HCT116 (cell line): ENCODE measurements around the gene ACADVL. TPM values are rescaled to one million over a fixed set of nuclear protein-coding genes. Genes with fewer than 3 reads are reported as not detected.

Experiments used
- ATAC-seq: fragments of 200-7000 bp; cut with Tn5 transposase; 2 replicates; pipeline ENCODE4 v1.9.1; 2020; ENCODE audit warnings: mild to moderate bottlenecking, moderate library complexity
- BruUV-seq: library from RNA; stranded (reverse); fragments of 400-500 nt; replicated peaks from 2 replicates; lab custom pipeline; 2021; lab: Mats Ljungman, UMichigan
- CTCF ChIA-PET: fragments of 300-600 bp; sonication (Branson Sonifier 250); formaldehyde crosslinking; loops from one replicate; lab custom pipeline; 2021; ENCODE audit warnings: antibody characterized with exemption; lab: Charles Lee
- POLR2A ChIA-PET: fragments of 300-600, 350-600 bp; sonication (Branson Sonifier 250); formaldehyde crosslinking; loops from one replicate; lab custom pipeline; 2021; ENCODE audit warnings: antibody characterized with exemption; lab: Charles Lee
- RAD21 ChIA-PET, 2 experiments: fragments of 300-600 bp; sonication (Branson Sonifier 250); formaldehyde crosslinking; loops; one replicate each; lab custom pipeline; 2023; ENCODE audit warnings: low total read pairs in 2 of 2; ENCODE audit not compliant: uncharacterized antibody in 2 of 2, unreplicated experiment in 2 of 2, low non-redundant PET in 1 of 2; lab: Charles Lee
- DNase-seq: peaks from one replicate; pipeline ENCODE4 v3.0.0-alpha.2; 2010; ENCODE audit warnings: low read depth, low spot score
- H2AFZ ChIP-seq: fragments of 200-600 bp; shearing (Covaris generic), sonication (generic); 2 replicates; pipeline ENCODE4 v1.6.1; 2017; ENCODE audit warnings: low read depth, mixed run types, mixed read lengths, antibody characterized with exemption, low read length; ENCODE audit not compliant: poor library complexity, severe bottlenecking
- H3K27ac ChIP-seq: 2 replicates; pipeline ENCODE4 v1.5.1; 2012; ENCODE audit warnings: low read depth, low read length
- H3K27me3 ChIP-seq: fragments of 200-600 bp; sonication (generic); 2 replicates; pipeline ENCODE4 v1.6.1; 2016; ENCODE audit warnings: mixed run types, low read length, mixed read lengths; ENCODE audit not compliant: insufficient read depth
- H3K36me3 ChIP-seq, 2 experiments: fragments of 200-500 bp in 1 of 2; fragments of 200-600 bp in 1 of 2; sonication (Bioruptor generic) in 1 of 2; sonication (generic) in 1 of 2; 2 replicates each; pipeline versions ENCODE4 v1.5.1 to v1.6.1; 2014 to 2016; ENCODE audit warnings: low read length in 2 of 2, inconsistent platforms in 1 of 2, mixed read lengths in 1 of 2, mixed run types in 1 of 2; ENCODE audit not compliant: insufficient read depth in 2 of 2, control insufficient read depth in 1 of 2
- H3K4me1 ChIP-seq, 2 experiments: fragments of 200-600 bp in 1 of 2; sonication (generic) in 1 of 2; 2 replicates each; pipeline versions ENCODE4 v1.5.1 to v1.6.1; 2012 to 2017; ENCODE audit warnings: low read length in 2 of 2, inconsistent platforms in 1 of 2, mild to moderate bottlenecking in 1 of 2, mixed read lengths in 1 of 2, mixed run types in 1 of 2, moderate library complexity in 1 of 2; ENCODE audit not compliant: insufficient read depth in 2 of 2, control insufficient read depth in 1 of 2
- H3K4me2 ChIP-seq: fragments of 200-600 bp; sonication (generic); 2 replicates; pipeline ENCODE4 v1.6.1; 2017; ENCODE audit warnings: mixed run types, low read length, mixed read lengths
- H3K4me3 ChIP-seq, 2 experiments: fragments of 200-600 bp in 1 of 2; sonication (generic) in 1 of 2; replicated peaks in 1 of 2; 2 replicates each; pipeline ENCODE4 v1.5.1; 2011 to 2016; ENCODE audit warnings: low read length in 2 of 2, control low read depth in 1 of 2, low read depth in 1 of 2, mild to moderate bottlenecking in 1 of 2, mixed read lengths in 1 of 2, mixed run types in 1 of 2
- H3K79me2 ChIP-seq: fragments of 200-600 bp; sonication (generic); 2 replicates; pipeline ENCODE4 v1.6.1; 2017; ENCODE audit warnings: mild to moderate bottlenecking, mixed run types, low read length, moderate library complexity, mixed read lengths; ENCODE audit not compliant: insufficient read depth
- H3K9ac ChIP-seq: fragments of 200-600 bp; sonication (generic); 2 replicates; pipeline ENCODE4 v1.6.1; 2016; ENCODE audit warnings: low read length, mixed read lengths
- H3K9me2 ChIP-seq: fragments of 200-600 bp; sonication (generic), shearing (Covaris generic); 2 replicates; pipeline ENCODE4 v1.6.1; 2017; ENCODE audit warnings: mixed run types, mild to moderate bottlenecking, moderate library complexity; ENCODE audit not compliant: insufficient read depth
- H3K9me3 ChIP-seq, 2 experiments: fragments of 200-500 bp in 1 of 2; fragments of 200-600 bp in 1 of 2; sonication (Bioruptor generic) in 1 of 2; sonication (generic) in 1 of 2; 2 replicates each; pipeline ENCODE4 v1.6.1; 2014 to 2017; ENCODE audit warnings: low read length in 2 of 2, mixed read lengths in 2 of 2, inconsistent platforms in 1 of 2, low read depth in 1 of 2, mild to moderate bottlenecking in 1 of 2, mixed run types in 1 of 2, moderate library complexity in 1 of 2; ENCODE audit not compliant: control insufficient read depth in 1 of 2, insufficient read depth in 1 of 2
- H4K20me1 ChIP-seq: fragments of 200-600 bp; sonication (generic), shearing (Covaris generic); 2 replicates; pipeline ENCODE4 v1.6.1; 2017; ENCODE audit warnings: mixed run types, mild to moderate bottlenecking, moderate library complexity; ENCODE audit not compliant: insufficient read depth
- EGR1 ChIP-seq: IDR thresholded peaks from 2 replicates; pipeline ENCODE4 v1.6.1; 2012; ENCODE audit warnings: low read depth
- ELF1 ChIP-seq: IDR thresholded peaks from 2 replicates; pipeline ENCODE4 v1.6.1; 2012; ENCODE audit warnings: low read depth, borderline replicate concordance
- EZH2 ChIP-seq: fragments of 200-600 bp; sonication (generic); IDR thresholded peaks from 2 replicates; pipeline ENCODE4 v1.6.1; 2017; ENCODE audit warnings: antibody characterized with exemption, mixed run types
- FOSL1 ChIP-seq: IDR thresholded peaks from 2 replicates; pipeline ENCODE4 v1.6.1; 2012; ENCODE audit warnings: low read depth
- JUND ChIP-seq: IDR thresholded peaks from 2 replicates; pipeline ENCODE4 v1.6.1; 2012
- POLR2A ChIP-seq: IDR thresholded peaks from 2 replicates; pipeline ENCODE4 v1.7.0; 2011; ENCODE audit warnings: borderline replicate concordance; ENCODE audit not compliant: insufficient read depth, insufficient read length; ENCODE audit errors: extremely low read depth
- POLR2AphosphoS5 ChIP-seq: IDR thresholded peaks from 2 replicates; pipeline ENCODE4 v1.6.1; 2011; ENCODE audit warnings: mild to moderate bottlenecking, low read depth, low read length, moderate library complexity
- SIN3A ChIP-seq: IDR thresholded peaks from 2 replicates; pipeline ENCODE4 v1.6.1; 2012; ENCODE audit warnings: low read depth
- SP1 ChIP-seq: IDR thresholded peaks from 2 replicates; pipeline ENCODE4 v1.6.1; 2012; ENCODE audit warnings: low read depth
- SRF ChIP-seq: IDR thresholded peaks from 2 replicates; pipeline ENCODE4 v1.6.1; 2012; ENCODE audit warnings: low read depth
- TCF7L2 ChIP-seq: IDR thresholded peaks from 2 replicates; pipeline ENCODE4 v1.7.0; 2011; ENCODE audit warnings: borderline replicate concordance, inconsistent platforms; ENCODE audit not compliant: insufficient read depth, insufficient read length; ENCODE audit errors: extremely low read depth
- ZFX ChIP-seq: fragments of 450-650 bp; IDR thresholded peaks from 2 replicates; pipeline ENCODE4 v1.6.1; 2017
- intact Hi-C: fragments of 100-400 bp; cut with micrococcal nuclease; formaldehyde crosslinking; loops from 2 replicates; pipeline ENCODE4 v1.10.0; 2022
- total RNA-seq: library from RNA; stranded (reverse); gene quantifications from one replicate; pipeline ENCODE4 v1.2.1, GENCODE V29; 2021; ENCODE audit not compliant: unreplicated experiment
- TF ChIP-seq, protein P1 (sequence below): IDR thresholded peaks from 2 replicates; pipeline ENCODE4 v1.6.1; 2012
- TF ChIP-seq, protein P2 (sequence below), 3 experiments: fragments of 200-600 bp in 1 of 3; sonication (generic) in 1 of 3; IDR thresholded peaks in 2 of 3; conservative IDR thresholded peaks in 1 of 3; 2 replicates each; pipeline ENCODE4 v1.5.1; 2012 to 2017; ENCODE audit warnings: low read depth in 2 of 3, low read length in 2 of 3, antibody characterized with exemption in 1 of 3, borderline replicate concordance in 1 of 3, control low read depth in 1 of 3, mild to moderate bottlenecking in 1 of 3, mixed read lengths in 1 of 3, mixed run types in 1 of 3, moderate library complexity in 1 of 3; ENCODE audit not compliant: insufficient read depth in 1 of 3
- TF ChIP-seq, protein P3 (sequence below): IDR thresholded peaks from 2 replicates; pipeline ENCODE4 v1.6.1; 2012
- TF ChIP-seq, protein P4 (sequence below): IDR thresholded peaks from 2 replicates; pipeline ENCODE4 v1.6.1; 2012; ENCODE audit warnings: low read depth

ACADVL gene
- total RNA-seq, 1 experiment from 2014 or later = 554 TPM

DNA sequence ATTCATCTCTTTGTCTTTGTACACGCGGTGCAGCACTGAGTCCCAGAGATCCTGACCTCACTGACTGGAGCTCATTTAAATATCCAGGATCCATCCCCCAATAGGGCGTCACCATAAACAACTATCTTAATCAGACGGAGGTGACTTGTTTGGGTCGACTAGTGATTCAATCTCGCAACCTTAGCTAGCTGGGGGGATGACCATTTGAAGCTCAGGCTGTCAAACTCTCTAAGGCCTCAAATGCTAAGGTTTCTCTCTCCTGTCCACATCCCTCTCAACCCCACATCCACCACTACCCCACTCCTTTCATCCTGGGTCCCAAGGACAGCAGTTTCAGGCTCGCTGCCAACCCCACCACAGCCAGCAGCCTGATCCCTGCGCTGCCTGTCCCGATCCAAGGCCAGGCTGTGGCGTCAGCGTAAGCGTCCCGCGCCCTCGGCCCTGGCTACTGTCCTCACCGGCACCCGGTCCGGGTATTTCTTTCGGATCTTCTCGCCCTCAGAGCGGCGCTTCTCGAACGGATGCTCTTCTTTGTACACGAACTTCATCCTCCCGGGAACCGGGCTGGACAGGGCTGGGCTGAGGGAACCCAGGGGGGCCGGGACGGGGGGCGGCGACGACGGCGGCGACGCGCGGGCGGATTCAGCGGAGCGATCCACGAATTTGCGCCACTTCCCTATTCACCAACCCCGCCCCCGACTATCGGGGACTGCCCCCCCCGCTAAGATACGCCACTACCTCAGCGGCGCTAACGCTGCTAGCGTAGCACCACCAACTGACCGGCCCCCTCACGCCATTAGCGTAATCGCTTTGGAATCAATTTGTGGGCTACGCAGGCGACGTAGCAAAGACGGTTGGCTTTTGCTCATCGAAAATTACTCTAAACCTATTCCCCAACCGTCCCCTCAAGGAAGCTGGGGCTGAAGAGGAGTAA is 22.3 kb downstream of the ACADVL start, which contains the start of gene GABARAP:
Gene GABARAP (minus strand): TSS at position 667 of the 934 bp plus-strand sequence. CDS start 119 bp downstream, at position 548.
- RAD21 ChIA-PET = interaction anchor here (0.6 to 1.3 kb wide), 2 partner anchors 21 kb away, joined by 3 to 5 read pairs; no protein-coding TSS in a partner anchor
- no peaks in the 10 kb centered on the region for H3K27me3 ChIP-seq
- peak within 1 kb of the TSS; percentile 92 for H3K27ac ChIP-seq
- H3K4me1 ChIP-seq = peaks cover 22 to 42% of the 10 kb centered on the region in 2 experiments
- H4K20me1 ChIP-seq = no peaks in the 10 kb centered on the region
- peak within 1 kb of the TSS; percentile 93 to 97 for H3K4me3 ChIP-seq
- CTCF ChIA-PET = interaction anchor here (0.7 to 1.6 kb wide), 3 partner anchors 9 to 196 kb away, joined by 3 to 5 read pairs (median 4); partner anchors contain the start of gene CTDNEP1
- H3K79me2 ChIP-seq = peaks cover 49% of the 10 kb centered on the region
- intact Hi-C loops = no loop called here
- peak within 1 kb of the TSS; percentile 85 for H3K9ac ChIP-seq
- peak; percentile 48 for ATAC-seq
- no peak within 1 kb of the TSS for H2AFZ ChIP-seq
- peak within 1 kb of the TSS; percentile 79 for H3K4me2 ChIP-seq
- H3K9me3 ChIP-seq = no peaks in the 10 kb centered on the region
- peak; percentile 83 for DNase-seq
- TF ChIP-seq, protein P1, sequence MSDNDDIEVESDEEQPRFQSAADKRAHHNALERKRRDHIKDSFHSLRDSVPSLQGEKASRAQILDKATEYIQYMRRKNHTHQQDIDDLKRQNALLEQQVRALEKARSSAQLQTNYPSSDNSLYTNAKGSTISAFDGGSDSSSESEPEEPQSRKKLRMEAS = 0 out of 2 replicates have a peak, but pooled peaks have one; percentile 30
- TF ChIP-seq, protein P2, sequence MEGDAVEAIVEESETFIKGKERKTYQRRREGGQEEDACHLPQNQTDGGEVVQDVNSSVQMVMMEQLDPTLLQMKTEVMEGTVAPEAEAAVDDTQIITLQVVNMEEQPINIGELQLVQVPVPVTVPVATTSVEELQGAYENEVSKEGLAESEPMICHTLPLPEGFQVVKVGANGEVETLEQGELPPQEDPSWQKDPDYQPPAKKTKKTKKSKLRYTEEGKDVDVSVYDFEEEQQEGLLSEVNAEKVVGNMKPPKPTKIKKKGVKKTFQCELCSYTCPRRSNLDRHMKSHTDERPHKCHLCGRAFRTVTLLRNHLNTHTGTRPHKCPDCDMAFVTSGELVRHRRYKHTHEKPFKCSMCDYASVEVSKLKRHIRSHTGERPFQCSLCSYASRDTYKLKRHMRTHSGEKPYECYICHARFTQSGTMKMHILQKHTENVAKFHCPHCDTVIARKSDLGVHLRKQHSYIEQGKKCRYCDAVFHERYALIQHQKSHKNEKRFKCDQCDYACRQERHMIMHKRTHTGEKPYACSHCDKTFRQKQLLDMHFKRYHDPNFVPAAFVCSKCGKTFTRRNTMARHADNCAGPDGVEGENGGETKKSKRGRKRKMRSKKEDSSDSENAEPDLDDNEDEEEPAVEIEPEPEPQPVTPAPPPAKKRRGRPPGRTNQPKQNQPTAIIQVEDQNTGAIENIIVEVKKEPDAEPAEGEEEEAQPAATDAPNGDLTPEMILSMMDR (IDR thresholded peaks at IDR 0.05 in 2 of 3, conservative IDR thresholded peaks at IDR 0.05 in 1 of 3; ENCODE audit: borderline replicate concordance in 1 of 3, insufficient read depth in 1 of 3, low read depth in 2 of 3, low read length in 2 of 3) = no peak
- no peak for TF ChIP-seq EZH2
- no peak for TF ChIP-seq SIN3A
- no peak for TF ChIP-seq FOSL1
- TF ChIP-seq, protein P3, sequence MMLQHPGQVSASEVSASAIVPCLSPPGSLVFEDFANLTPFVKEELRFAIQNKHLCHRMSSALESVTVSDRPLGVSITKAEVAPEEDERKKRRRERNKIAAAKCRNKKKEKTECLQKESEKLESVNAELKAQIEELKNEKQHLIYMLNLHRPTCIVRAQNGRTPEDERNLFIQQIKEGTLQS = no peak
- peak; percentile 71 for TF ChIP-seq EGR1
- peak; percentile 59; the same call in 1 of the 2 replicates for TF ChIP-seq ELF1
- TF ChIP-seq JUND = no peak
- TF ChIP-seq POLR2A = peak; percentile 30
- TF ChIP-seq POLR2AphosphoS5 = no peak; the same call in none of the 2 replicates
- peak; percentile 39; the same call in 1 of the 2 replicates for TF ChIP-seq SP1
- TF ChIP-seq TCF7L2 = peak; percentile 32
- TF ChIP-seq ZFX = peak; percentile 55
- TF ChIP-seq, protein P4, sequence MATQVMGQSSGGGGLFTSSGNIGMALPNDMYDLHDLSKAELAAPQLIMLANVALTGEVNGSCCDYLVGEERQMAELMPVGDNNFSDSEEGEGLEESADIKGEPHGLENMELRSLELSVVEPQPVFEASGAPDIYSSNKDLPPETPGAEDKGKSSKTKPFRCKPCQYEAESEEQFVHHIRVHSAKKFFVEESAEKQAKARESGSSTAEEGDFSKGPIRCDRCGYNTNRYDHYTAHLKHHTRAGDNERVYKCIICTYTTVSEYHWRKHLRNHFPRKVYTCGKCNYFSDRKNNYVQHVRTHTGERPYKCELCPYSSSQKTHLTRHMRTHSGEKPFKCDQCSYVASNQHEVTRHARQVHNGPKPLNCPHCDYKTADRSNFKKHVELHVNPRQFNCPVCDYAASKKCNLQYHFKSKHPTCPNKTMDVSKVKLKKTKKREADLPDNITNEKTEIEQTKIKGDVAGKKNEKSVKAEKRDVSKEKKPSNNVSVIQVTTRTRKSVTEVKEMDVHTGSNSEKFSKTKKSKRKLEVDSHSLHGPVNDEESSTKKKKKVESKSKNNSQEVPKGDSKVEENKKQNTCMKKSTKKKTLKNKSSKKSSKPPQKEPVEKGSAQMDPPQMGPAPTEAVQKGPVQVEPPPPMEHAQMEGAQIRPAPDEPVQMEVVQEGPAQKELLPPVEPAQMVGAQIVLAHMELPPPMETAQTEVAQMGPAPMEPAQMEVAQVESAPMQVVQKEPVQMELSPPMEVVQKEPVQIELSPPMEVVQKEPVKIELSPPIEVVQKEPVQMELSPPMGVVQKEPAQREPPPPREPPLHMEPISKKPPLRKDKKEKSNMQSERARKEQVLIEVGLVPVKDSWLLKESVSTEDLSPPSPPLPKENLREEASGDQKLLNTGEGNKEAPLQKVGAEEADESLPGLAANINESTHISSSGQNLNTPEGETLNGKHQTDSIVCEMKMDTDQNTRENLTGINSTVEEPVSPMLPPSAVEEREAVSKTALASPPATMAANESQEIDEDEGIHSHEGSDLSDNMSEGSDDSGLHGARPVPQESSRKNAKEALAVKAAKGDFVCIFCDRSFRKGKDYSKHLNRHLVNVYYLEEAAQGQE = no peak
- TF ChIP-seq SRF = no peak
- H3K9me2 ChIP-seq = no peaks in the 10 kb centered on the region
- peaks cover 19 to 37% of the 10 kb centered on the region in 2 experiments; a peak in 3 of 4 replicates for H3K36me3 ChIP-seq
- POLR2A ChIA-PET = interaction anchor here (1.0 to 2.9 kb wide), 10 partner anchors 8 to 87 kb away, joined by 3 to 13 read pairs (median 4); partner anchors contain the start of genes ACADVL, CTDNEP1, DLG4 and DVL2
- no TSS peak for BruUV-seq
